AG09319 (cell line): ENCODE data around the gene METTL21A.
"Not testable (repeated sequence)": the region's sequence is repeated elsewhere in the genome, so short reads cannot be mapped to it uniquely, and the experiment has no call there.

Experiments used
- DNase-seq: peaks from one replicate; pipeline ENCODE4 v3.0.0-alpha.2; 2010; ENCODE audit warnings: low read depth; ENCODE audit errors: extremely low read depth
- TF ChIP-seq, protein P1 (sequence below): IDR thresholded peaks from 2 replicates; pipeline ENCODE4 v1.5.1; 2011; ENCODE audit warnings: low read depth, mild to moderate bottlenecking, inconsistent platforms, low read length, moderate library complexity

The METTL21A gene

DNA sequence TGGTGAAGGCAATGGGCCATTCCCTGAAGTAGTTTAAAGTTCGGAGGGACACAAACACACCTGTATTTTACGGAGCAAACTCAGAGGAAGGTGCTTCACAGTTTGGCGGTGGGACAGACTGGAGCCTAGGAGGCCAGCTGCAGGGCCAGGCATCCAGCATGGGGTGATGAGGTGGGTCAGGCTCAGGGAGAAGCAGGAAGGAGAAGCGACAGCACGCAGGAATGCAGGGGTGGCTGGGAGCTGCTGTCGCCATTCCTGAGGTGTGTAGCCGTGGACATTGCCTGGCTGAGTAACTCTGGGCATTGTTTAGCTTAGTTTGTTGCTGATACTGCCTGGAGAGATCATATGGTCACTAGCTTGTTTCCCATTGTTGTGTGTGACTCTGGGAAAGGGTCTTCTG, 35.8 kb upstream of the METTL21A start:
- TF ChIP-seq, protein P1, sequence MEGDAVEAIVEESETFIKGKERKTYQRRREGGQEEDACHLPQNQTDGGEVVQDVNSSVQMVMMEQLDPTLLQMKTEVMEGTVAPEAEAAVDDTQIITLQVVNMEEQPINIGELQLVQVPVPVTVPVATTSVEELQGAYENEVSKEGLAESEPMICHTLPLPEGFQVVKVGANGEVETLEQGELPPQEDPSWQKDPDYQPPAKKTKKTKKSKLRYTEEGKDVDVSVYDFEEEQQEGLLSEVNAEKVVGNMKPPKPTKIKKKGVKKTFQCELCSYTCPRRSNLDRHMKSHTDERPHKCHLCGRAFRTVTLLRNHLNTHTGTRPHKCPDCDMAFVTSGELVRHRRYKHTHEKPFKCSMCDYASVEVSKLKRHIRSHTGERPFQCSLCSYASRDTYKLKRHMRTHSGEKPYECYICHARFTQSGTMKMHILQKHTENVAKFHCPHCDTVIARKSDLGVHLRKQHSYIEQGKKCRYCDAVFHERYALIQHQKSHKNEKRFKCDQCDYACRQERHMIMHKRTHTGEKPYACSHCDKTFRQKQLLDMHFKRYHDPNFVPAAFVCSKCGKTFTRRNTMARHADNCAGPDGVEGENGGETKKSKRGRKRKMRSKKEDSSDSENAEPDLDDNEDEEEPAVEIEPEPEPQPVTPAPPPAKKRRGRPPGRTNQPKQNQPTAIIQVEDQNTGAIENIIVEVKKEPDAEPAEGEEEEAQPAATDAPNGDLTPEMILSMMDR = no peak
- no peak for DNase-seq

DNA sequence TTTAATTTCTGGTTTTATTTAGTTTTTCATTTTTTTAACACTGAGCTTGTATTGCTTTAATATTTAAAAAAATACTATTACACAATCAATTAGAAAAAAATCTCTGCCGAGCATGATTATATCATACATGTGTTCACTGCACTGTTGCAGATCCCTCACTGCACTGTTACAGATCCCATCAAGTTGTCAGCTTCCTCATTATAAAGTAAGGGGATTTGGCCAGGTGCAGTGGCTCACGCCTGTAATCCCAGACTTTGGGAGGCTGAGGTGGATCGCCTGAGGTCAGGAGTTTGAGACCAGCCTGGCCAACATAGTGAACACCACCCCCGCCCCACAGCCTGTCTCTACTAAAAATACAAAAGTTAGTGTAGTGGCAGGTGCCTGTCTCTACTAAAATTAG, 33.0 kb upstream of the METTL21A start:
- DNase-seq = no peak
- TF ChIP-seq, protein P1 = no peak

DNA sequence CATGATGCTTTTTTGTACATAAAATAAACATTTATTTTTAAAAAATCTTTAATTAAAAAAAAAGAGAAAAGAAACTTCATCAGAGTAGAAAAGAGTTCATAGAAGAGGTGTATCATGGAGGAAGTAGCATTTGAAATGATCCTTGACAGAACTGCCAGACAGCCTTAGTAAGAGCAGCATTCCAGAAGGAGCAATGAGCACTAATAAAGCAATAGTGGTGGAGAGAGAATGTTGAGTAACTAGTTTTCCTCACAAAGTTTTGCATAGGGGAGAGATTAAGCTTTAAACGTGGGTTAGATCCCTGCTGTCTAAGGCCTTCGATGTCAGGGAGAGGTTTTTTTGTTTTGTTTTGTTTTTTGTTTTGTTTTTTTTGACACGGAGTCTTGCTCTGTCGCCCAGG, 29.8 kb upstream of the METTL21A start:
- no peak for DNase-seq
- TF ChIP-seq, protein P1 = no peak

DNA sequence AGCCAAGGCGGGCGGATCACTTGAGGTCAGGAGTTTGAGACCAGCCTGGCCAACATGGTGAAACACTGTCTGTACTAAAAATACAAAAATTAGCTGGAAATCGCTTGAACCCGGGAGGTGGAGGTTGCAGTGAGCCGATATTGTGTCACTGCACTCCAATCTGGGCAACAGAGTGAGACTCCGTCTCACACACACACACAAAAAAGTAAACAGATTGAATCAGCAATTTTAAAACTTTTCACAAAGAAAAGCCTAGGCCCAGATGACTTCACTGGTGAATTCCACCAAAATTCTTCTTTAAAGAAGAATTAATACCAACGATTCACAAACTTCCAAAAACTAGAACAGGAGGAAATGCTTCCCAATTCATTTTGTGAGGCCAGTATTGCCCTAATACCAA, 21.4 kb upstream of the METTL21A start:
- DNase-seq = not testable (repeated sequence)

DNA sequence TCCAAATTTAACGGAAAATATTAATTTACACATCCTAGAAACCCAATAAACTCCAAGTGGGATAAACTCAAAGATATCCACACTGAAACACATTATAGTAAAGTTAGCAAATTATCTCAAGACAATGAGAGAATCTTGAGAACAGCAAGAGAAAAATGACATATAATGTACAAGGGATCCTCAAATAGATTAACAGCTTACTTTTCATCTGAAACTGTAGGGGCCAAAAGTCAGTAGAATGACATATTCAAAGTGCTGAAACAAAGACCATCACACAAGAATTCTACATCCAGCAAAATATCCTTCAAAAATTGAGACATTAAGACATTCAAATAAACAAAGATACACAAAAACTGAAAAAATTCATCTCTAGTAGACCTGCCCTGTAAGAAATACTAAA, 18.7 kb upstream of the METTL21A start:
- DNase-seq = no peak
- TF ChIP-seq, protein P1 = no peak

DNA sequence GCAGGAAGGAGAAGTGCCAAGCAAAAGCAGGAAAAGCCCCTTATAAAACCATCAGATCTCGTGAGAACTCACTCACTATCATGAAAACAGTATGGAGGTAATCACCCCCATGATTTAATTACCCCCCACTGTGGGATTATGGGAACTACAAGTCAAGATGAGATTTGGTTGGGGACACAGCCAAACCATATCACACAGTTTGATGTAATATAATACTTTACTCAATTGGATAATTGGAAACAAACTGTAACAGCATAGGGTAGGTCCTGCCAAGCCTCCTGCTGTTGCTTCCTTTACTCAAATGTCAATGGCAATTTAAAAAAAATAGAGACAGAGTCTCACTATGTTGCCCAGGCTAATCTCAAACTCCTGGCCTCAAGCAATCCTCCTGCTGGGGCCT, 15.5 kb upstream of the METTL21A start:
- no peak for DNase-seq
- TF ChIP-seq, protein P1 = no peak

DNA sequence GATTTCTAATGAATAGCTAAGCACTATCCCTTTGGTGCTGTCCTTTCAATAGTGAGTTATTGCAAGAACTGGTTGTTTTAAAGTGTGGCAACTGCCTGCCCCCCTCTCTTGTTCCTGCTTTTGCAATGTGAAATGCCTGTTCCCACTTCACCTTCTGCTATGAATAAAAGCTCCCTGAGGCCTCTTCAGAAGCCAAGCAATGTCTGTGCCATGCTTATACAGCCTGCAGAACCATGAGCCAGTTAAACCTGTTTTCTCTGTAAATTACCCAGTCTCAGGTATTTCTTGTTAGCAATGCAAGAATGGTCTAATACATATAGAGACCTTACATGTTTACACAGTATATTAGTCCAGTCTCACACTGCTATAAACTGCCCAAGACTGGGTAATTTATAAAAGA, 15.0 kb upstream of the METTL21A start:
- no peak for DNase-seq
- TF ChIP-seq, protein P1 = no peak

DNA sequence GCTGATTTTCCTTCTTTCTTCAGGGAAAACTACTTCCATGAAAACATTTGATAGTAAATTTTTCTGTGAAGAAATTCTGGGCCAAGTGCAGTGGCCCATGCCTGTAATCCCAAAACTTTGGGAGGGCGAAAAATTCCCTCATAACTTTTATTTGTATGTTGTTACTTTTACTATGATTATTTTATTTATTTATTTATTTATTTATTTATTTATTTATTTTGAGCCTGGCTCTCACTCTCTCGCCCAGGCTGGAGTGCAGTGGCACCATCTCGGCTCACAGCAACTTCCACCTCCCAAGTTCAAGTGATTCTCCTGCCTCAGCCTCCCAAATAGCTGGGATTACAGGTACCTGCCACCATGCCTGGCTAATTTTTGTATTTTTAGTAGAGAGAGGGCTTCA, 14.1 kb upstream of the METTL21A start:
- DNase-seq = not testable (repeated sequence)
